Endothelial cell of hepatic sinusoid (primary cell): Measurements from ENCODE around the gene CNDP2.
"Not testable (repeated sequence)": the region's sequence is repeated elsewhere in the genome, so short reads cannot be mapped to it uniquely, and the experiment has no call there.

Source experiments
- in situ Hi-C: cut with HindIII; loops from 2 replicates; pipeline ENCODE4 v1.10.0; 2017; ENCODE audit warnings: low sequenced_read_pairs

CNDP2 gene

GRCh38 chr18:74498712-74499627 lies 2.8 kb downstream of the CNDP2 start:
- in situ Hi-C loops: no loop called here

- in situ Hi-C loops: no loop called here
Measured at GRCh38 chr18:74499633-74500032, 3.5 kb downstream of the CNDP2 start.

GRCh38 chr18:74500372-74500771 lies 4.2 kb downstream of the CNDP2 start:
- in situ Hi-C loops: no loop called here

- in situ Hi-C loops: not testable (repeated sequence)
Measured at GRCh38 chr18:74500774-74501173, 4.6 kb downstream of the CNDP2 start.

GRCh38 chr18:74501386-74501785 lies 5.2 kb downstream of the CNDP2 start:
- in situ Hi-C loops: no loop called here

- in situ Hi-C loops: no loop called here
Measured at GRCh38 chr18:74503137-74503536, 7.0 kb downstream of the CNDP2 start.

GRCh38 chr18:74505776-74506175 lies 9.6 kb downstream of the CNDP2 start:
- in situ Hi-C loops: no loop called here

GRCh38 chr18:74506448-74507084 lies 10.4 kb downstream of the CNDP2 start:
- in situ Hi-C loops: no loop called here

- in situ Hi-C loops: no loop called here
Measured at GRCh38 chr18:74507097-74507881, 11.1 kb downstream of the CNDP2 start.

- in situ Hi-C loops: no loop called here
Measured at GRCh38 chr18:74507927-74508326, 11.8 kb downstream of the CNDP2 start.

- in situ Hi-C loops: no loop called here
Measured at GRCh38 chr18:74508366-74508765, 12.2 kb downstream of the CNDP2 start.

- in situ Hi-C loops: no loop called here
Measured at GRCh38 chr18:74508821-74509225, 12.7 kb downstream of the CNDP2 start.

- in situ Hi-C loops: no loop called here
Measured at GRCh38 chr18:74509856-74510769, 13.9 kb downstream of the CNDP2 start.

- in situ Hi-C loops: no loop called here
Measured at GRCh38 chr18:74510770-74511095, 14.6 kb downstream of the CNDP2 start.

GRCh38 chr18:74511823-74512222 lies 15.7 kb downstream of the CNDP2 start:
- in situ Hi-C loops: no loop called here

- in situ Hi-C loops: no loop called here
Measured at GRCh38 chr18:74512321-74513053, 16.3 kb downstream of the CNDP2 start.

GRCh38 chr18:74513149-74513882 lies 17.2 kb downstream of the CNDP2 start:
- in situ Hi-C loops: no loop called here

- in situ Hi-C loops: no loop called here
Measured at GRCh38 chr18:74513883-74514205, 17.7 kb downstream of the CNDP2 start.

GRCh38 chr18:74514860-74515495 lies 18.8 kb downstream of the CNDP2 start:
- in situ Hi-C loops: no loop called here
